Aortic smooth muscle cell (primary cell): ENCODE data around the gene LRTM2. TPM values are rescaled to one million over a fixed set of nuclear protein-coding genes. Genes with fewer than 3 reads are reported as not detected.

Experiments used
- total RNA-seq: library from RNA; depleted of rRNA; stranded (reverse); fragments of >200 nt; gene quantifications from 2 replicates; pipeline ENCODE4 v1.2.3, GENCODE V29; 2014

LRTM2 gene
- not detected in 2 replicates for total RNA-seq

GRCh38 chr12:1820191-1820895 lies at the start of gene LRTM2:
Gene LRTM2, plus strand, starts transcription at chr12:1820565. Its CDS starts 7,584 bp downstream, at chr12:1828149.

Other genes starting within 250 kb of the LRTM2 start
- gene FBXL14, start 226.0 kb upstream of the LRTM2 start, total RNA-seq: 9.9 and 11.4 TPM in 2 replicates
- 12.9 and 15.2 TPM in 2 replicates for gene WNT5B, start 191.3 kb upstream of the LRTM2 start, total RNA-seq
- gene ADIPOR2, start 129.5 kb upstream of the LRTM2 start, total RNA-seq: 29.3 and 31.0 TPM in 2 replicates
- 0.06 and 0.13 TPM in 2 replicates for gene CACNA2D4, start 98.1 kb downstream of the LRTM2 start, total RNA-seq
- 4.9 and 6.2 TPM in 2 replicates for gene DCP1B, start 183.9 kb downstream of the LRTM2 start, total RNA-seq
- gene CACNA1C, start 232.4 kb downstream of the LRTM2 start, total RNA-seq: 5.8 and 13.9 TPM in 2 replicates